GM20000 (cell line): ENCODE results near the gene INPP5A.
"Not testable (repeated sequence)": the region's sequence is repeated elsewhere in the genome, so short reads cannot be mapped to it uniquely, and the experiment has no call there.

ENCODE experiments used
- DNase-seq: peaks from one replicate; pipeline ENCODE4 v3.0.0; 2012; ENCODE audit warnings: low spot score
- CTCF ChIP-seq: IDR thresholded peaks from 2 replicates; pipeline ENCODE4 v1.5.1; 2012; ENCODE audit warnings: mild to moderate bottlenecking, control low read depth; ENCODE audit errors: extremely low read depth, missing control alignments

The INPP5A gene

DNA sequence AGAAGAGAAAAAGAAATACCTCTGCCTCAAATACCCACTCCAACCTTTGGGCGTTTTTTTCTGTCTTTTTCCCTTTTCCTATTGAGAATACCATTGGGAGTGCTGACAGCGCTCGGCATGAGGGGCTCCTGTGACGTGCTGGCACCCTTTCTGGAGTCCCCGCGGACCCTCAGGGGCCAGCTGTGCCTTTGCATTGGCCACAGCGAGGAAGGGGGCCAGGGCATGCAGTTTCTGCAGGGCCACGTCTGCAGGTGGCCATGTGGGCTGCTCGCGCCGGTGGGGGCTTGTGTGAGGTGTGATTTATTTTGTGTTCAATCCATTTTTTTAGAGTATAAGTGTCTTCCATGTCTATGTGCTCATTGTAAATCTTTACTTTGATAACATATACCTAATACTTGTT, 57.4 kb downstream of the INPP5A start:
- no peak for DNase-seq
- TF ChIP-seq CTCF = no peak

GRCh38 chr10:132595854-132596253, 58.3 kb downstream of the INPP5A start:
- no peak for TF ChIP-seq CTCF
- DNase-seq = no peak

GRCh38 chr10:132596742-132597279, 59.2 kb downstream of the INPP5A start:
- DNase-seq = no peak

DNA sequence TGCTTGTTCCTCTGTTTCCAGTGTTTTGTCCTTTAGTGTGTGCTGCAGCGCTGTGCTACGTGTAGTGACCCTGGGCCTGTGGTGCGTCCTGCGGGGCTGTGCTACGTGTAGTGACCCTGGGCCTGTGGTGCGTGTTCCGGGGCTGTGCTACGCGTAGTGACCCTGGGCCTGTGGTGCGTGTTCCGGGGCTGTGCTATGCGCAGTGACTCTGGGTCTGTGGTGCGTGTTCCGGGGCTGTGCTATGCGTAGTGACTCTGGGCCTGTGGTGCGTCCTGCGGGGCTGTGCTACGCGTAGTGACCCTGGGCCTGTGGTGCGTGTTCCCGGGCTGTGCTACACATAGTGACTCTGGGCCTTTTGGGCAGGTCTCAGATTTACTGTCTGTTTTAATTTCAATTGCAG, 60.1 kb downstream of the INPP5A start:
- TF ChIP-seq CTCF = no peak
- DNase-seq = no peak

More at GRCh38 chr10:132596742-132597279, 59.2 kb downstream of the INPP5A start:
- TF ChIP-seq CTCF = no peak

DNA sequence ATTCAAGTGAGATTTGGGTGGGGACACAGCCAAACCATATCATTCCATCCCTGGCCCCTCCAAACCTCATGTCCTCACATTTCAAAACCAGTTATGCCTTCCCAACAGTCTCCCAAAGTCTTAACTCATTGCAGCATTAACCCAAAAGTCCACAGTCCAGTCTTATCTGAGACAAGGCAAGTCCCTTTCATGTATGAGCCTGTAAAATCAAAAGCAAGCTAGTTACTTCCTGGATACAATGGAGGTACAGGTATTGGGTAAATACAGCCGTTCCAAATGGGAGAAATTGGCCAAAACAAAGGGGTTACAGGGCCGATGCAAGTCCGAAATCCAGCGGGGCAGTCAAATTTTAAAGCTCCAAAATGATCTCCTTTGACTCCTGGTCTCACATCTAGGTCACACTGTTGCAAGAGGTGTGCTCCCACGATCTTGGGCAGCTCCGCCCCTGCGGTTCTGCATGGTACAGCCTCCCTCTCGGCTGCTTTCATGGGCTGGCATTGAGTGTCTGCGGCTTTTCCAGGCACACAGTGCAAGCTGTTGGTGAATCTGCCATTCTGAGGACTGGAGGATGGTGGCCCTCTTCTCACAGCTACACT, 61.5 kb downstream of the INPP5A start:
- not testable (repeated sequence) for DNase-seq

- no peak for DNase-seq
- TF ChIP-seq CTCF = no peak
Observed at GRCh38 chr10:132599732-132600131, 62.1 kb downstream of the INPP5A start.

- no peak for DNase-seq
- TF ChIP-seq CTCF = no peak
Observed at GRCh38 chr10:132600416-132600815, 62.8 kb downstream of the INPP5A start.

DNA sequence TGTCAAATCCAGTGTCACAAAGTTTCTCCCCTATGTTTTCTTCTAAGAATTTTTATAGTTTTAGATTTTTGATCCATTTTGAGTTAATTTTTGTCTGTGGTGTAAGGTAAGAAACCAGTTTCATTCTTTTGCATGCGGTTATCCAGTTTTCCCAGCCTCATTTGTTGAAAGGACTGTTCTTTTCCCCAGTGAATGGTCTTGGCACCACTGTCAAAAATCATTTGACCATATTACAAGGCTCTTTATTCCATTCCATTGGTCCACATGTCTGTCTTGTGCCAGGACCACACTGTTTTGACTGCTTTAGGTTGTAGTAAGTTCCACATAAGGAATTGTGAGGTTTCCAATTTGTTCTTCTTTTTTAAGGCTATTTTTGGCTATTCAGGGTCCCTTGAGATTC, 64.0 kb downstream of the INPP5A start:
- no peak for DNase-seq
- TF ChIP-seq CTCF = no peak
